ENCODE measurements around the gene EPB41L4A. TPM values are rescaled to one million over a fixed set of nuclear protein-coding genes. Genes with fewer than 3 reads are reported as not detected.

EPB41L4A gene
- total RNA-seq, 8 experiments from 2014 or later = 0.70 to 17.5 (median 11.1) TPM

GRCh38 chr5:112348387-112348786 is 70.7 kb downstream of the EPB41L4A start:
- no peak for ATAC-seq (replicated peaks in 6 of 8)

GRCh38 chr5:112346411-112347044 is 72.5 kb downstream of the EPB41L4A start:
- 0 to 96% (median 31%) methylated on average over 1 to 3 of the region's 3 CpGs; no CpG with 5 or more reads in 1 of the 10 experiments for WGBS, 10 experiments
- in situ Hi-C loops (cut with MboI; ENCODE audit: low pct_unique_long_range_greater_than_20kb in 2 of 9, low sequenced_read_pairs in 9 of 9, unreplicated experiment in 9 of 9) = no loop called here
- Histone ChIP-seq H3K4me1 (replicated peaks in 1 of 2) (peaks cover 8 to 12% of the 10 kb centered on the region in 2 donors), H3K27ac (no peak overlapping the region), H3K4me3 (no peak overlapping the region)
- ATAC-seq (replicated peaks in 6 of 8) = no peak

More at GRCh38 chr5:112348387-112348786, 70.7 kb downstream of the EPB41L4A start:
- in situ Hi-C loops (cut with MboI; ENCODE audit: low pct_unique_long_range_greater_than_20kb in 2 of 9, low sequenced_read_pairs in 9 of 9, unreplicated experiment in 9 of 9) = no loop called here
- H3K27ac ChIP-seq = no peak overlapping the region
- no peak overlapping the region for H3K4me3 ChIP-seq
- WGBS, 10 experiments = 15 to 79% (median 48%) methylated on average over 2 to 3 of the region's 4 CpGs; no CpG with 5 or more reads in 1 of the 10 experiments
- no peaks in the 10 kb centered on the region for H3K4me1 ChIP-seq (replicated peaks in 1 of 2)

- ATAC-seq (replicated peaks in 6 of 8) = no peak
These were observed 74.5 kb downstream of the EPB41L4A start for GRCh38 chr5:112344540-112344939.

GRCh38 chr5:112342389-112342788 is 76.7 kb downstream of the EPB41L4A start:
- in situ Hi-C loops (cut with MboI; ENCODE audit: low pct_unique_long_range_greater_than_20kb in 2 of 9, low sequenced_read_pairs in 9 of 9, unreplicated experiment in 9 of 9) = no loop called here
- WGBS, 10 experiments = 0 to 86% (median 25%) methylated on average over 1 to 3 of the region's 3 CpGs; no CpG with 5 or more reads in 3 of the 10 experiments
- no peak overlapping the region for H3K27ac ChIP-seq

More at GRCh38 chr5:112344540-112344939, 74.5 kb downstream of the EPB41L4A start:
- Histone ChIP-seq H3K27ac (no peak overlapping the region), H3K4me3 (no peak overlapping the region), H3K4me1 (replicated peaks in 1 of 2) (peaks cover 8 to 12% of the 10 kb centered on the region in 2 donors)
- in situ Hi-C loops (cut with MboI; ENCODE audit: low pct_unique_long_range_greater_than_20kb in 2 of 9, low sequenced_read_pairs in 9 of 9, unreplicated experiment in 9 of 9) = no loop called here
- WGBS, 10 experiments = 0 to 100% (median 75%) methylated on average over 1 to 3 of the region's 3 CpGs; no CpG with 5 or more reads in 2 of the 10 experiments

GRCh38 chr5:112339761-112340160 is 79.3 kb downstream of the EPB41L4A start:
- Histone ChIP-seq H3K27ac (no peak overlapping the region), H3K4me3 (no peak overlapping the region), H3K4me1 (replicated peaks in 1 of 2) (peaks cover 8 to 12% of the 10 kb centered on the region in 2 donors)
- in situ Hi-C loops (cut with MboI; ENCODE audit: low pct_unique_long_range_greater_than_20kb in 2 of 9, low sequenced_read_pairs in 9 of 9, unreplicated experiment in 9 of 9) = no loop called here
- no peak for ATAC-seq (replicated peaks in 6 of 8)
- 48 to 100% (median 91%) methylated on average over 1 to 7 of the region's 8 CpGs; no CpG with 5 or more reads in 1 of the 10 experiments for WGBS, 10 experiments

More at GRCh38 chr5:112342389-112342788, 76.7 kb downstream of the EPB41L4A start:
- peak in 5 of 8 experiments; percentile 62 to 91 (median 83) for ATAC-seq (replicated peaks in 6 of 8)
- H3K4me3 ChIP-seq = no peak overlapping the region
- peaks cover 8 to 12% of the 10 kb centered on the region in 2 donors for H3K4me1 ChIP-seq (replicated peaks in 1 of 2)

GRCh38 chr5:112338681-112339337 is 80.3 kb downstream of the EPB41L4A start:
- in situ Hi-C loops (cut with MboI; ENCODE audit: low pct_unique_long_range_greater_than_20kb in 2 of 9, low sequenced_read_pairs in 9 of 9, unreplicated experiment in 9 of 9) = no loop called here
- Histone ChIP-seq H3K4me1 (replicated peaks in 1 of 2) (peaks cover 9 to 17% of the 10 kb centered on the region in 2 donors), H3K27ac (no peak overlapping the region), H3K4me3 (no peak overlapping the region)
- WGBS, 10 experiments = 0 to 94% (median 54%) methylated on average over 1 to 4 of the region's 5 CpGs; no CpG with 5 or more reads in 2 of the 10 experiments
- peak in 1 of 8 experiments; percentile 5 for ATAC-seq (replicated peaks in 6 of 8)

GRCh38 chr5:112333331-112333781 is 85.7 kb downstream of the EPB41L4A start:
- Histone ChIP-seq H3K27ac (peak overlapping the region in 1 of 2 donors; percentile 16), H3K4me3 (no peak overlapping the region), H3K4me1 (replicated peaks in 1 of 2) (peaks cover 21 to 33% of the 10 kb centered on the region in 2 donors)
- in situ Hi-C loops (cut with MboI; ENCODE audit: low pct_unique_long_range_greater_than_20kb in 2 of 9, low sequenced_read_pairs in 9 of 9, unreplicated experiment in 9 of 9) = no loop called here
- 20 to 87% (median 51%) methylated on average over 1 to 3 of the region's 5 CpGs; no CpG with 5 or more reads in 2 of the 10 experiments for WGBS, 10 experiments
- peak in 5 of 8 experiments; percentile 81 to 88 (median 83) for ATAC-seq (replicated peaks in 6 of 8)

GRCh38 chr5:112331892-112332291 is 87.2 kb downstream of the EPB41L4A start:
- H3K4me1 ChIP-seq (replicated peaks in 1 of 2) = peaks cover 21 to 35% of the 10 kb centered on the region in 2 donors
- in situ Hi-C loops (cut with MboI; ENCODE audit: low pct_unique_long_range_greater_than_20kb in 2 of 9, low sequenced_read_pairs in 9 of 9, unreplicated experiment in 9 of 9) = no loop called here
- ATAC-seq (replicated peaks in 6 of 8) = no peak
- no peak overlapping the region for H3K27ac ChIP-seq
- no peak overlapping the region for H3K4me3 ChIP-seq
- WGBS, 10 experiments = 37 to 100% (median 83%) methylated on average over 1 to 2 of the region's 2 CpGs; no CpG with 5 or more reads in 3 of the 10 experiments

GRCh38 chr5:112329419-112330090 is 89.5 kb downstream of the EPB41L4A start:
- Histone ChIP-seq H3K4me3 (no peak overlapping the region), H3K27ac (no peak overlapping the region), H3K4me1 (replicated peaks in 1 of 2) (peaks cover 21 to 40% of the 10 kb centered on the region in 2 donors)
- in situ Hi-C loops (cut with MboI; ENCODE audit: low pct_unique_long_range_greater_than_20kb in 2 of 9, low sequenced_read_pairs in 9 of 9, unreplicated experiment in 9 of 9) = no loop called here
- WGBS, 10 experiments = 12 to 90% (median 49%) methylated on average over 2 to 5 of the region's 5 CpGs; no CpG with 5 or more reads in 2 of the 10 experiments
- ATAC-seq (replicated peaks in 6 of 8) = peak in 2 of 8 experiments; percentile 37 to 57

GRCh38 chr5:112323166-112323565 is 95.9 kb downstream of the EPB41L4A start:
- H3K27ac ChIP-seq = no peak overlapping the region
- no peak overlapping the region for H3K4me3 ChIP-seq
- peaks cover 0 to 7% of the 10 kb centered on the region in 2 donors for H3K4me1 ChIP-seq (replicated peaks in 1 of 2)
- no peak for ATAC-seq (replicated peaks in 6 of 8)
- in situ Hi-C loops (cut with MboI; ENCODE audit: low pct_unique_long_range_greater_than_20kb in 2 of 9, low sequenced_read_pairs in 9 of 9, unreplicated experiment in 9 of 9) = no loop called here

- ATAC-seq (replicated peaks in 6 of 8) = no peak
- Histone ChIP-seq H3K4me1 (replicated peaks in 1 of 2) (no peaks in the 10 kb centered on the region), H3K27ac (no peak overlapping the region), H3K4me3 (no peak overlapping the region)
- WGBS, 10 experiments = 20 to 94% (median 83%) methylated on average over 1 to 3 of the region's 3 CpGs; no CpG with 5 or more reads in 1 of the 10 experiments
- in situ Hi-C loops (cut with MboI; ENCODE audit: low pct_unique_long_range_greater_than_20kb in 2 of 9, low sequenced_read_pairs in 9 of 9, unreplicated experiment in 9 of 9) = no loop called here
These were observed 98.7 kb downstream of the EPB41L4A start for GRCh38 chr5:112320408-112320807.

- 0 to 100% (median 40%) methylated on average over 1 to 2 of the region's 2 CpGs; no CpG with 5 or more reads in 3 of the 10 experiments for WGBS, 10 experiments
- no peak for ATAC-seq (replicated peaks in 6 of 8)
- no peaks in the 10 kb centered on the region for H3K4me1 ChIP-seq (replicated peaks in 1 of 2)
- H3K4me3 ChIP-seq = no peak overlapping the region
- in situ Hi-C loops (cut with MboI; ENCODE audit: low pct_unique_long_range_greater_than_20kb in 2 of 9, low sequenced_read_pairs in 9 of 9, unreplicated experiment in 9 of 9) = no loop called here
- no peak overlapping the region for H3K27ac ChIP-seq
These were observed 100.7 kb downstream of the EPB41L4A start for GRCh38 chr5:112318346-112318745.

- Histone ChIP-seq H3K27ac (no peak overlapping the region), H3K4me1 (replicated peaks in 1 of 2) (no peaks in the 10 kb centered on the region), H3K4me3 (no peak overlapping the region)
- no peak for ATAC-seq (replicated peaks in 6 of 8)
- in situ Hi-C loops (cut with MboI; ENCODE audit: low pct_unique_long_range_greater_than_20kb in 2 of 9, low sequenced_read_pairs in 9 of 9, unreplicated experiment in 9 of 9) = no loop called here
- 75 to 100% (median 100%) methylated on average over 1 of the region's 1 CpG; no CpG with 5 or more reads in 4 of the 10 experiments for WGBS, 10 experiments
These were observed 101.2 kb downstream of the EPB41L4A start for GRCh38 chr5:112317866-112318265.

Measured in motor neuron (in vitro differentiated cells).